ENCODE data around the gene CNTNAP2. TPM values are rescaled to one million over a fixed set of nuclear protein-coding genes. Genes with fewer than 3 reads are reported as not detected.

Gene CNTNAP2
- total and polyA plus RNA-seq, 9 of the 15 experiments (the other 6 are each of a cell fraction or from before 2014, with no cell fraction given) = 0.04 to 0.62 (median 0.09) TPM; not detected in 4

- BruUV-seq (replicated peaks) = no TSS peak
- Histone ChIP-seq H3K4me1 (replicated peaks in 1 of 2; ENCODE audit: control insufficient read depth in 2 of 2, insufficient read depth in 2 of 2, low read length in 2 of 2) (no peaks in the 10 kb centered on the region), H4K20me1 (replicated peaks; ENCODE audit: control insufficient read depth, insufficient read depth, low read length) (no peaks in the 10 kb centered on the region), H3K36me3 (ENCODE audit: control insufficient read depth, insufficient read depth, low read length) (no peaks in the 10 kb centered on the region), H3K27me3 (ENCODE audit: control insufficient read depth in 2 of 2, insufficient read depth in 2 of 2, low read length in 2 of 2) (no peaks in the 10 kb centered on the region), H3K9me3 (replicated peaks; ENCODE audit: control insufficient read depth, insufficient read depth, low read depth, low read length) (peaks cover 9% of the 10 kb centered on the region; the same call in 1 of the 2 replicates), H3K79me2 (ENCODE audit: control insufficient read depth, insufficient read depth, low read length) (no peaks in the 10 kb centered on the region), H3K9ac (ENCODE audit: insufficient read depth in 1 of 2, low read depth in 2 of 2, low read length in 2 of 2) (no peak overlapping the region), H3K9me1 (ENCODE audit: control insufficient read depth, insufficient read depth, low read length) (no peaks in the 10 kb centered on the region), H2AFZ (ENCODE audit: low read depth, low read length) (no peak overlapping the region), H3K4me3 (no peak overlapping the region), H3K4me2 (ENCODE audit: insufficient read depth, low read length) (no peak overlapping the region), H3K27ac (ENCODE audit: extremely low read depth, low read depth, low read length) (no peak overlapping the region)
- WGBS (ENCODE audit: insufficient coverage, low coverage, missing lambda C conversion rate) = 0% methylated on average over 3 of the region's 4 CpGs
- DNase-seq (ENCODE audit: extremely low read depth in 1 of 4, low spot score in 3 of 4) (no peak), ATAC-seq (no peak), FAIRE-seq (no peak)
- no peak for TF ChIP-seq CHD4 (IDR thresholded peaks at IDR 0.05; ENCODE audit: insufficient read depth, insufficient replicate concordance, low read depth, low read length, poor library complexity, severe bottlenecking)
- ChIA-PET POLR2A (no interaction called here), CTCF (ENCODE audit: low intra/inter-chr PET ratio) (no interaction called here)
- in situ Hi-C loops (cut with MboI) = no loop called here
- intact Hi-C loops (cut with micrococcal nuclease) = no loop called here
These were observed 1864.5 kb downstream of the CNTNAP2 start for GRCh38 chr7:147980826-147981813.

- no peak for DNase-seq (ENCODE audit: extremely low read depth in 1 of 4, low spot score in 3 of 4)
- BruUV-seq (replicated peaks) = no TSS peak
- Histone ChIP-seq H4K20me1 (replicated peaks; ENCODE audit: control insufficient read depth, insufficient read depth, low read length) (no peaks in the 10 kb centered on the region), H3K36me3 (ENCODE audit: control insufficient read depth, insufficient read depth, low read length) (no peaks in the 10 kb centered on the region), H3K9ac (ENCODE audit: insufficient read depth in 1 of 2, low read depth in 2 of 2, low read length in 2 of 2) (no peak overlapping the region), H3K4me2 (ENCODE audit: insufficient read depth, low read length) (no peak overlapping the region), H3K4me1 (replicated peaks in 1 of 2; ENCODE audit: control insufficient read depth in 2 of 2, insufficient read depth in 2 of 2, low read length in 2 of 2) (no peaks in the 10 kb centered on the region), H3K79me2 (ENCODE audit: control insufficient read depth, insufficient read depth, low read length) (no peaks in the 10 kb centered on the region), H3K4me3 (no peak overlapping the region), H3K9me1 (ENCODE audit: control insufficient read depth, insufficient read depth, low read length) (no peaks in the 10 kb centered on the region), H2AFZ (ENCODE audit: low read depth, low read length) (no peak overlapping the region), H3K9me3 (replicated peaks; ENCODE audit: control insufficient read depth, insufficient read depth, low read depth, low read length) (peaks cover 9% of the 10 kb centered on the region; the same call in 1 of the 2 replicates), H3K27me3 (ENCODE audit: control insufficient read depth in 2 of 2, insufficient read depth in 2 of 2, low read length in 2 of 2) (no peaks in the 10 kb centered on the region), H3K27ac (ENCODE audit: extremely low read depth, low read depth, low read length) (no peak overlapping the region)
- no peak for FAIRE-seq
- ChIA-PET POLR2A (no interaction called here), CTCF (ENCODE audit: low intra/inter-chr PET ratio) (no interaction called here)
- in situ Hi-C loops (cut with MboI) = no loop called here
- intact Hi-C loops (cut with micrococcal nuclease) = no loop called here
- ATAC-seq = no peak
- 0% methylated on average over 1 of the region's 1 CpG for WGBS (ENCODE audit: insufficient coverage, low coverage, missing lambda C conversion rate)
- TF ChIP-seq, protein P1, sequence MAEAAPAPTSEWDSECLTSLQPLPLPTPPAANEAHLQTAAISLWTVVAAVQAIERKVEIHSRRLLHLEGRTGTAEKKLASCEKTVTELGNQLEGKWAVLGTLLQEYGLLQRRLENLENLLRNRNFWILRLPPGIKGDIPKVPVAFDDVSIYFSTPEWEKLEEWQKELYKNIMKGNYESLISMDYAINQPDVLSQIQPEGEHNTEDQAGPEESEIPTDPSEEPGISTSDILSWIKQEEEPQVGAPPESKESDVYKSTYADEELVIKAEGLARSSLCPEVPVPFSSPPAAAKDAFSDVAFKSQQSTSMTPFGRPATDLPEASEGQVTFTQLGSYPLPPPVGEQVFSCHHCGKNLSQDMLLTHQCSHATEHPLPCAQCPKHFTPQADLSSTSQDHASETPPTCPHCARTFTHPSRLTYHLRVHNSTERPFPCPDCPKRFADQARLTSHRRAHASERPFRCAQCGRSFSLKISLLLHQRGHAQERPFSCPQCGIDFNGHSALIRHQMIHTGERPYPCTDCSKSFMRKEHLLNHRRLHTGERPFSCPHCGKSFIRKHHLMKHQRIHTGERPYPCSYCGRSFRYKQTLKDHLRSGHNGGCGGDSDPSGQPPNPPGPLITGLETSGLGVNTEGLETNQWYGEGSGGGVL (CRISPR knock-in tag; IDR thresholded peaks at IDR 0.05) = no peak
- TF ChIP-seq L3MBTL2 (IDR thresholded peaks at IDR 0.05) (no peak), FOXA1 (IDR thresholded peaks at IDR 0.05; ENCODE audit: borderline replicate concordance) (no peak), HNRNPH1 (optimal IDR thresholded peaks at IDR 0.05; ENCODE audit: low read depth, low read length) (no peak), ZNF444 (CRISPR knock-in tag; IDR thresholded peaks at IDR 0.05) (no peak), ZNF12 (CRISPR knock-in tag; IDR thresholded peaks at IDR 0.05) (no peak), CXXC5 (CRISPR knock-in tag; IDR thresholded peaks at IDR 0.05) (no peak), ZNF75A (CRISPR knock-in tag; IDR thresholded peaks at IDR 0.05) (no peak), RBM15 (IDR thresholded peaks at IDR 0.05; ENCODE audit: insufficient read depth, low read length) (no peak), ZEB2 (IDR thresholded peaks at IDR 0.05) (no peak)
- TF ChIP-seq, protein P2, sequence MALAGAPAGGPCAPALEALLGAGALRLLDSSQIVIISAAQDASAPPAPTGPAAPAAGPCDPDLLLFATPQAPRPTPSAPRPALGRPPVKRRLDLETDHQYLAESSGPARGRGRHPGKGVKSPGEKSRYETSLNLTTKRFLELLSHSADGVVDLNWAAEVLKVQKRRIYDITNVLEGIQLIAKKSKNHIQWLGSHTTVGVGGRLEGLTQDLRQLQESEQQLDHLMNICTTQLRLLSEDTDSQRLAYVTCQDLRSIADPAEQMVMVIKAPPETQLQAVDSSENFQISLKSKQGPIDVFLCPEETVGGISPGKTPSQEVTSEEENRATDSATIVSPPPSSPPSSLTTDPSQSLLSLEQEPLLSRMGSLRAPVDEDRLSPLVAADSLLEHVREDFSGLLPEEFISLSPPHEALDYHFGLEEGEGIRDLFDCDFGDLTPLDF (CRISPR knock-in tag; IDR thresholded peaks at IDR 0.05) = no peak
These were observed 1865.7 kb downstream of the CNTNAP2 start for GRCh38 chr7:147982307-147982706.
